HG02943 (cell line): ENCODE measurements around the gene GPATCH3.
"Not testable (repeated sequence)": the region's sequence is repeated elsewhere in the genome, so short reads cannot be mapped to it uniquely, and the experiment has no call there.

Experiments used
- ATAC-seq: cut with Tn5 transposase; IDR thresholded peaks from one replicate; pipeline ENCODE4 v1.9.1; 2021; ENCODE audit warnings: mild to moderate bottlenecking, low read depth, moderate library complexity; ENCODE audit not compliant: unreplicated experiment

The GPATCH3 gene

GRCh38 chr1:26913754-26914619, 13.7 kb upstream of the GPATCH3 start, which contains the start of gene NR0B2:
Gene NR0B2, minus strand, starts transcription at chr1:26913975. Its CDS starts 35 bp downstream, at chr1:26913940.
- no peak for ATAC-seq

DNA sequence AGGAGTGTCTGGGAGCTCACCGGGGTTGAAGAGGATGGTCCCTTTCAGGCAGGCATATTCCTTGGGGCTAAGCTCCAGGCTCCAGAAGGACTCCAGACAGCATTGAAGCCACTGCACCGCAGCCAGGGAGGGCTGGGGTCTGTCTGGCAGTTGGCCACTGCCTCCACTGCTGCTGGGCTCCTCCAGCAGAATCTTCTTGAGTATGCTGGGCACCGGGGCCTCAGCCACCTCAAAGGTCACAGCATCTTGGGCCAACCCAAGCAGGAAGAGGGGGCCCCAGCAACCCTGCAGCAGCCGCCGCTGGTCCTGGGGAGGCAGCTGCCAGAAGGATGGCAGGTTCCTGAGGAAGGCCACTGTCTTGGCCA, 13.1 kb upstream of the GPATCH3 start:
- ATAC-seq, result no peak

- ATAC-seq, result no peak
Observed at GRCh38 chr1:26912147-26912490, 11.9 kb upstream of the GPATCH3 start.

GRCh38 chr1:26911399-26912146, 11.3 kb upstream of the GPATCH3 start:
- ATAC-seq, result no peak

DNA sequence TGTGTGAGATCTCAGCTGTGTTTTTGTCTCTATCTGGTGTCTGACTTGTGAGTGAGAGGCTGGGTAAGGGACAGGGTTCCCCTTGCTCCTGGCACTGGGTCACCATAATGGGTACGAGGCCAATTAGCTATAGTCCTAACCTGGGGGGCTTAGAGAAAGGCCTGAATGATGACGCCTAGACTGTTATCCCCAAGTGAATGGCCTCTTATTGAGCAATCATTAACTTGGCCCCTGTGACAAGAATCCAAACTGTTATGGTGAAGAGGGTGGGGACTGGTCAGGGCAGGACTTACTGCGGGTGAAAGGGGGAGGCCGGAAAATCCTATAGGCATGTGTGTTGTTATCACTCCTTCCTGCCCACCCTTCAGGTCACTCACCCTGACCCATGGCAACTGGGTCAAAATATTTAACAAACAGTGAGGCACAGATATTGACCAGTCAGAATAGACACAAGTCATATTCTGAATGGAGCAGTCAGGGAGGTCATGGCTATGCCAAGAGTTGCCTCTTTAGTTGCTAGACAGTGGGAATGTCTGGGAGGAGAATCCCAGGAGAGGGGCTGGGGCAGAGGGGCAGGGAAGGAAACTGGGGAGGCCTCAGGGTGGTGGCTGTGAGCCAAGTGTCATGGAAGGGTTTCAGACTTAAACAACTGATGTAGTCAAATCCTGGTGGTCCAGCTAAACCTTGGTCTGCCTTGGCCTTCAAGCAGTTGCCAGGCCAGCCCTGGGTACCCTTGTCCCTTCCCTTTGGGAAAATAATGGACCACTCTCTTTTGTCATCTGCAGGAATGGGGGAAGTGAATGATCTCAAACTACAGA, 10.3 kb upstream of the GPATCH3 start:
- ATAC-seq, result no peak

DNA sequence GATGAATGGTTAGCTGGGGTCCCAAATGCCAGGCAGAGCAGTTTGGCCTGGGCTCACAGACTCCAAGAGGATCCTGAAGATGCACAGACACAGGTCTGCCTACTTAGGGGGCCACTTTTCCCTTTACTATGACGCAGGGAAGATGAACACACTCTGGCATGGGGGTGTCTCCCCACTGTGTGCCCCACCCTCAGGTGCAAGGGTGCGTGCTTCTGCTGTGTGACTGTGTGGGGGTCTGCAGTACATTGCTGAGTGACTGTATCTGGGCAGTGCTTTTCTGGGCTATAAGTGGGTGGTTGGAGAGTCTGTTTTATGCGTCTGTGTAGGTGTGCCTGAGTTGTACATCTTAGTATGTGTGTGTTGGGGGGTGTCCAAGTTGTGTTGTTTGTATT, 9.7 kb upstream of the GPATCH3 start:
- no peak for ATAC-seq

DNA sequence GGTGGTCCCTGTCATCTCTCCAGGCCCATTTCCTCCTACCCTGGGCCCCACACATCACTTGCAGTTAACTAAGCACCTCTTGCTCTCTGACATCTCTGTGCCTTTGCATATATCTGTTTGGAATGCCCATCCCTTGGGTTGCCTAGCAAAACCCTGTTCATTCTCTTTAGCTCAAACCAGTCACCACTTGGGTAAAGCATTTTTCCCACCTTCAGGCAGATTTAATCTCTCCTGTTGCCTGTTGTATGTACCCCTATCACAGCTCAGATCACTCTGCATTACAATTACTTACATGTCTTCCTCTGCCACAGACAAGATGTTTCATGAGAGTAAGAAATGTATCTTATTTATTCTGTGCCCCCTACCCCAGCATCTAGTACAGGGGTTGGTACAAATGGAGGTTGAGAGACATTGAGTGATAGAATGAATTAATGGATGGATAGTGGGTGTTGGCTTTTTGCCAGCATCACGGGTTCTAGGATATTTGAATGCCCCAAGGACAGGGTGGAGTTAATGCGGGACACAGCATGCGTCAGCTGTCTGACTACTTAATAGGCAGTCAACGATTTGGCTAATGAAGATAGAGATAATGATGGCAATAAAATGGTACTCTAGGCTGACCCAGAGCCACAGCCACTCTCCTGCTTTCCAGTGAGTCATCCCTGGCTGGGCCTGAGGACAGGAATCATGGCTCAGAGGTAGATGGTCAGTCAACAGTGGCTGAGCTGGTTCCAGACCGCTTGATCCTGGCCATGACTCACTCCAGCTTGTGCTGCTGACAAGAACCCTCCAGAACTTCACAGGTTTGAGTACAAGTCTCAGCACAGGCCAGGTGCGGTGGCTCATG, 7.0 kb upstream of the GPATCH3 start:
- no peak for ATAC-seq

GRCh38 chr1:26900815-26901511, 696 bp upstream of the GPATCH3 start:
- ATAC-seq, result no peak

- ATAC-seq, result no peak
Observed at GRCh38 chr1:26897351-26897750, 2.9 kb downstream of the GPATCH3 start.

DNA sequence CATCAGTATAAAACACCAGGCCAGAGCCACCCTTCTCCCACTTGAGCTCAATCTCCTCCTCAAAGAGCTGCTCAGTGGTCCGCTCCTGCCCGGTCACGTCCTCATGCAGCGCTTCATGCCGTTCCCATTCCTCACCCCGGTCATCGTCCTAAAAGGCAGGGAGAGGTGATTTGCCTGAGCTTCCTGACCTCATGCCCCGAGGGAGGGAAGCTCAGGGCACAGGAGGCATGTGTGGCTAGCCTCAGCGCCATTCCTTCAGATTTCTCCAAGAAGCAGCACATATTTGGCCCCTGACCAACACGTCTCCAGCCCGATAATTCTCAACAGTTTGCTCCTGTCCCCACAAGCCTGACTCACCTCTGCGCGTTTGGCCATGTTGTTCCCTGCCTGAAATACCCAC, 6.0 kb downstream of the GPATCH3 start:
- no peak for ATAC-seq

- peak; percentile 28 for ATAC-seq
Observed at GRCh38 chr1:26890467-26890796, 9.8 kb downstream of the GPATCH3 start.

DNA sequence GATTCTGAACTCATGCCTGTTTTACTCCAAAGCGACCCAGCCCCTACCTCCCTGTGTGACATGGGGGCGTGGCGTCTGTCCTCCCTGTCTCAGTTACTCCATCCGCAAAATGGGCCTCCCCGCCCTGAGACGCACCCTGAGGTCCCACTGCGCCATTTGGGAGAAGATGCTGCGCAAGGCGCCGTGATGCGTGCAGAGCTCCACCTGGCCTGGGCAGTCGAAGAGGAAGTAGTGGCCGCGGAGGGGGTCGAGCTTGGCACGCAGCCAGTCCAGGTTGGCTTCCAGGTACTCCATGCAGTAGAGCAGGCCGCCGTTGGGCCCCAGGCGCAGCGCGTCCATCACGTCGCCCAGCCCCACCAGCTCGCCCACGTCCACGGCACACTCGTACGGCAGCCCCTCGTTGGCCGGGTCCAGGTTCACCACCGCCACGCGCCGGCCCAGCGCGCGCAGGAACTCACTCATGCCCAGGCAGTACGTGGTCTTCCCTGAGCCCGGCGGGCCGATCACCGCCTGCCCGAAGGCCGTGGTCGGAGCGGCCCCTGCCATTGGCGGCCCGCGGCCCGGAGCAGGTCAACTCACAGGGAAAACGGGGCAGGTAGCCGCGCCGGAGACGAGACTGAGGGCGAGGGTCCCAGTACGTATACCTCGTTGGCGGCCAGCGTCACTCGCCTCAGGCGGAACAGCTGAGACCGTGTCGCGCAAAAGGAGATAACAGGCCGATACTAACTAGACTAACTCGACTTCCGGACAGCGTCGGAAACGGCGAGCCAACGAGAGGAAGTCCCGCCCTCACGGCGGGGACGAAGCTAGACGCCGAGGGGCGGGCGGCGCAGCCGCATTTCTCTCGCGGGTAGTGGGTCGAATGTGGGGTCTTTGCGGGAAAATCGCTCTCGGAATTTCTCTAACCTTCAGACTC, 10.5 kb downstream of the GPATCH3 start, which contains the start of gene GPN2:
GPN2 (minus strand) TSS at position 733 of the 916 bp plus-strand sequence; CDS start at position 546, 187 bp downstream.
- ATAC-seq, result peak; percentile 75

- no peak for ATAC-seq
Observed at GRCh38 chr1:26888231-26888630, 12.0 kb downstream of the GPATCH3 start.

GRCh38 chr1:26887125-26887524, 13.1 kb downstream of the GPATCH3 start:
- ATAC-seq, result no peak

DNA sequence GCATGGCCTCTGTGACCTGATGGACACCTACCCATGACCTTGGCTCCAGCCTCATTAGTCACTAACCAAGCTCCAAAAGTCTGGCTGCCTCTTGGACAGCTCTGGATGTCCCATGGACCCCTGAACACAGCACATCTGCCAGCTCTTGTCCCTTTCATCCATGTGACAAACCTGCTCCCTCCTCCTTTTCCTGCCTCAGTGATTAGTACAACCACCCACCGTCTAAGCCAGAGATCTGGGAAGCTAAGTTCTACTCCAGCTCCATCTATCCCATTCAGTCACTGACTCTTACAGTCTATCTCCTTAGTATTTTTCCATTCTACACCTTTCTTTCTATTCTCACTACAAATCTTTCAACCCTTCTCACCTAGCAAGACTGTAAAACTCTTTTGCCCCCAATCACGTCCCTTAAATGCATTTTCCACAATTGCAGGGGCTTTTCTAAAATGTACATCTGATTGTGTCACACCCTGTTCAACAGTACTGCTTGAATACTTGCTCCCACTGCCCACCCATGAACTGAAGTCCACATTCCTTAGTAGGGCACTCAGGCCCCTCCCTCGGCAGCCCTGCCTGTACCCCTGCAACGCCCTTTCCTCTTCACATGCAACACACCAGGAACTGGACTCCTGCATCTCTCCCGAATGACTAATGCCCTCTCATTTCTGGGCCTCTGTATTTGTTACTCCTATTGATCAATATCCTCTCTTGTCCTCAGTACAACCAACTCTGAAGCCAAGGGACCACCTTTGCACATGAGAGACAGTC, 17.4 kb downstream of the GPATCH3 start:
- no peak for ATAC-seq

DNA sequence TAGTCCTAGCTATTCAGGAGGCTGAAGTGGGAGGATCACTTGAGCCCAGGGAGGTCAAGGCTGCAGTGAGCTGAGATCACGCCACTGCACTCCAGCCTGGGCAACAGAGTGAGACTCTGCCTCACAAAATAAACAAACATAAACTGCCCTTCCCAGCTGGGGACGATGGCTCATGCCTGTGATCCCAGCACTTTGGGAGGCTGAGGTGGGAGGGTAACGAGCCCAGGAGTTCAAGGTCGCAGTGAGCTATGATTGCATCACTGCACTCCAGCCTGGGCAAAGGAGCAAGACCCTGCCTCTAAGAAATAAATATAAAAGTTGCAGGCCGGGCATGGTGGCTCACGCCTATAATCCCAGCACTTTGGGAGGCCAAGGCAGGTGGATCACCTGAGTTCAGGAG, 18.7 kb downstream of the GPATCH3 start:
- not testable (repeated sequence) for ATAC-seq

DNA sequence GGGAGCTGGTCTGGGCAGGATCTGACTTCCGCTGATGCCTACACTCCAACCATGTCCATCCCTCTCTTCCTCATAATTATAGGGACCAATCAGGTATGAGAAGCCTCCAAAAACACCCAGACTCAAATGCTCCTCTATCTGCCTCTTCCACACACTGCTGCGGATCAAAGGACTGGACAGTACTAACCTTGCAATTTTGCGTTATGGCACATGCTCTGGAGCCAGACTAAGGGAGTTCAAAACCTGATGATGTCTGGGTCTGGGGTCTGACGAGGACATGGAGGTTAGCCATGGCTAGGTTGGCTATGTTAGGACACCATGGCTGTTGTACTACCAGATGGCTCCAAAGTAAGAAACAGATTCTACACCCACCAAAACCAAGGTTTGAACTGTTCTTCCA, 20.5 kb downstream of the GPATCH3 start:
- no peak for ATAC-seq

- no peak for ATAC-seq
Observed at GRCh38 chr1:26877326-26877725, 22.9 kb downstream of the GPATCH3 start.
